Activated naive CD8-positive, alpha-beta T cell treated with anti-CD3 and anti-CD28 coated beads, Interleukin-2, amount 50 U/mL, for 24 hours (primary cell): ENCODE results near the gene LRRC75A.
A peak's percentile ranks its signal among the peaks of the same experiment; 100 is the strongest.
"Not testable (repeated sequence)": the region's sequence is repeated elsewhere in the genome, so short reads cannot be mapped to it uniquely, and the experiment has no call there.

Source experiments
- ATAC-seq: fragments of 150-1000 bp; cut with Tn5 transposase; one replicate; pipeline ENCODE4 v1.10.0; 2021
- DNase-seq: peaks from one replicate; pipeline ENCODE4 v3.0.0; 2021
- H3K27ac Mint-ChIP-seq: one replicate; pipeline ENCODE4 v1.8.0; 2021; ENCODE audit warnings: mild to moderate bottlenecking, mixed read lengths
- H3K27me3 Mint-ChIP-seq: one replicate; pipeline ENCODE4 v1.8.0; 2021; ENCODE audit warnings: mixed read lengths
- H3K36me3 Mint-ChIP-seq: one replicate; pipeline ENCODE4 v1.8.0; 2021; ENCODE audit warnings: low read depth, mixed read lengths
- H3K4me1 Mint-ChIP-seq: one replicate; pipeline ENCODE4 v1.8.0; 2021; ENCODE audit warnings: mixed read lengths
- H3K4me3 Mint-ChIP-seq: one replicate; pipeline ENCODE4 v1.8.0; 2021; ENCODE audit warnings: mild to moderate bottlenecking, moderate library complexity, mixed read lengths
- H3K9me3 Mint-ChIP-seq: one replicate; pipeline ENCODE4 v1.8.0; 2021; ENCODE audit warnings: mixed read lengths

The LRRC75A gene

DNA sequence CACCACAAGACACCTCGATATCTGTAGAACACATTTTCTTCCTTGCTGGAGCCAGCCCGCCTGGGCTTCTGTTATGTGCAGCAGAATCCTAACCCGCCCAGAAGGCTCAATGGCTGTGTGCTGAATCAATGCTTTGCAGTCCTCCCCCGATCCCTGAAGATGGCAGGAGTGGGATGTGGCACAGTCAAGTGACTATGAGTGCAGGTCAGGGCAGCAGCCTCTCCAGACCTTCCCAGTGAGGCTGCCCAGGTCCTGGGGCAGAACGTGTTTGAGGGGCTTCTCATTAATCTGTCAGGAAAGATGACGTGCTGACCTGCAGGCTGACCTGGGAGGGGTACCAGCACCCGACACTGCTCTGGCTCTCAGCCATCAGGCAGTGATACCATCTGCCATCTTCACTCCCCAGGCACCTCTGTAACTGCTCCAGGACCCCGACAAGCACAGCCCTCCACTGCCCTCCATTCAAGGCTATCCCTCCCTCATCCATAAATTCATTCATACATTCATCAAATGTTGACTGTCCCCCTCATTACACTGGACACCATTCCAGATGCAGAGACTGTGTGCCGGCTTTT, 35.2 kb downstream of the LRRC75A start:
- Mint-ChIP-seq H3K27ac (no peak overlapping the region), H3K4me1 (no peaks in the 10 kb centered on the region), H3K4me3 (no peak overlapping the region)

GRCh38 chr17:16455997-16456741, 35.8 kb downstream of the LRRC75A start:
- ATAC-seq (no peak), DNase-seq (no peak)
- Mint-ChIP-seq H3K4me1 (no peaks in the 10 kb centered on the region), H3K27me3 (no peaks in the 10 kb centered on the region), H3K27ac (no peak overlapping the region), H3K36me3 (peaks cover 1% of the 10 kb centered on the region), H3K4me3 (no peak overlapping the region), H3K9me3 (no peaks in the 10 kb centered on the region)

More for the DNA sequence above, 35.2 kb downstream of the LRRC75A start:
- DNase-seq (no peak), ATAC-seq (no peak)
- H3K27me3 Mint-ChIP-seq = no peaks in the 10 kb centered on the region
- H3K36me3 Mint-ChIP-seq = peaks cover 1% of the 10 kb centered on the region
- no peaks in the 10 kb centered on the region for H3K9me3 Mint-ChIP-seq

GRCh38 chr17:16453493-16453851, 38.5 kb downstream of the LRRC75A start:
- DNase-seq = no peak
- Mint-ChIP-seq H3K27me3 (no peaks in the 10 kb centered on the region), H3K27ac (peak overlapping the region; percentile 73), H3K4me1 (peaks cover 15% of the 10 kb centered on the region), H3K4me3 (no peak overlapping the region), H3K36me3 (peaks cover 20% of the 10 kb centered on the region), H3K9me3 (no peaks in the 10 kb centered on the region)
- no peak for ATAC-seq

DNA sequence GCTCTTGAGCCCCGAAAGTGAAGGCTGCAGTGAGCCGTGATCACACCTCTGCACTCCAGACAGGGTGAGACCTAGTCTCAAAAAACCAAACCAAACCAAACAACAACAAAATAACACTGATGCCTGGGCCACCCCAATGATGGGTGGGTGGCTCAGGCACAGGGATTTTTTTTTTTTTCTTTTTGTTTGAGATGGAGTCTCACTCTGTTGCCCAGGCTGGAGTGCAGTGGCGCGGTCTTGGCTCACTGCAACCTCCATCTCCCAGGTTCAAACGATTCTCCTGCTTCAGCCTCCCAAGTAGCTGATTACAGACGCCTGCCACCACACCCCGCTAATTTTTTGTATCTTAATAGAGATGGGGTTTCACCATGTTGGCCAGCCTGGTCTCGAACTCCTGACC, 39.7 kb downstream of the LRRC75A start:
- not testable (repeated sequence) for H3K4me3 Mint-ChIP-seq, H3K9me3 Mint-ChIP-seq, H3K27ac Mint-ChIP-seq, DNase-seq, ATAC-seq, H3K27me3 Mint-ChIP-seq
- Mint-ChIP-seq H3K36me3 (peaks cover 27% of the 10 kb centered on the region), H3K4me1 (peaks cover 25% of the 10 kb centered on the region)

- DNase-seq (no peak), ATAC-seq (no peak)
- H3K4me1 Mint-ChIP-seq = peaks cover 34% of the 10 kb centered on the region
- no peak overlapping the region for H3K4me3 Mint-ChIP-seq
- H3K9me3 Mint-ChIP-seq = no peaks in the 10 kb centered on the region
- H3K27me3 Mint-ChIP-seq = no peaks in the 10 kb centered on the region
- H3K27ac Mint-ChIP-seq = peak overlapping the region; percentile 35
- peaks cover 36% of the 10 kb centered on the region for H3K36me3 Mint-ChIP-seq
These were observed 42.0 kb downstream of the LRRC75A start for GRCh38 chr17:16450028-16450427.

DNA sequence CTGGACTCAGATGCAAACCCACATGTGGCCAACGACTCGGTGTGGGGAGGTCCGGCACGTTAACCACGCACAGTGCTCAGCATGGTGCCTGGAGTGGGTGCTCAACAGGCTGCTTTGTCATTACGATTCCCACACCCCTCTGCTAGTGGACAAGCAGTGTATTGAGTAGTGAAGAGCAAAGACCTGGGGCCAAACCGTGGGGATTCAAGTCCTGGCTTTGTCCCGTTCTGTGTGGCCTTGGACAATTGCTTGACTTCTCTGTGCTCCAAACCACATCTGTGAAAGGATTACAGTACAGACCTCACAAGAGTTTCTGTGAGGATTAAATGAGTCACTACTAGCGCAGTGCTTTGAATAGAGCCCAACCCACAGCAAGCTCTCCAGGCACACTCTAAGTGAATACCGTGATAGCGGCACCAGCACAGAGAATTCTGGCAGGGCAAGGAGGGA, 42.8 kb downstream of the LRRC75A start:
- ATAC-seq (peak; percentile 65), DNase-seq (no peak)
- H3K9me3 Mint-ChIP-seq = no peaks in the 10 kb centered on the region
- H3K27me3 Mint-ChIP-seq = no peaks in the 10 kb centered on the region
- peaks cover 37% of the 10 kb centered on the region for H3K4me1 Mint-ChIP-seq
- no peak overlapping the region for H3K4me3 Mint-ChIP-seq
- H3K36me3 Mint-ChIP-seq = peaks cover 39% of the 10 kb centered on the region
- H3K27ac Mint-ChIP-seq = peak overlapping the region; percentile 73

- peak overlapping the region; percentile 73 for H3K27ac Mint-ChIP-seq
- no peak for DNase-seq
- no peaks in the 10 kb centered on the region for H3K9me3 Mint-ChIP-seq
- no peaks in the 10 kb centered on the region for H3K27me3 Mint-ChIP-seq
- H3K4me1 Mint-ChIP-seq = peaks cover 40% of the 10 kb centered on the region
- H3K36me3 Mint-ChIP-seq = peaks cover 44% of the 10 kb centered on the region
- H3K4me3 Mint-ChIP-seq = no peak overlapping the region
- ATAC-seq = no peak
These were observed 43.5 kb downstream of the LRRC75A start for GRCh38 chr17:16448490-16448889.

DNA sequence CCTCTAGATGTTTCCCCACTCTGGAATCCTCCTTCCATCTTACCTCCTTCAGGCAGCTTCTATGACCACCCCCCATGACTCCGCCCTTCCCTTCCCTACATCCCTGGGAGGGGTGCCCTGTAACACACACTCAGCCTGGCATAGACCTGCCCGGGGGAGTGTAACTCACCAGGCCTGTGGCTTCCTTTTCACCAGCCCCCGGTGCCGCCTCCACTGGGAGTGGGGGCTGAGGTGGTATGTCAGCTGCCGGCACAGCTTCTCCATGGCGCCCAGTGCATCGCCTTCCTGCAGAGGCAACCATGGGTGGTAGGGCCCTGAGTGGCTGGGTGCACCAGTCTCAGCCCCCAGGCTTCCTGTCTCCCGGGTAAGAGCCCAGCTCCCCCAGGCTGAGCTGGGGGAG, 44.3 kb downstream of the LRRC75A start:
- Mint-ChIP-seq H3K27me3 (no peaks in the 10 kb centered on the region), H3K9me3 (no peaks in the 10 kb centered on the region), H3K27ac (peak overlapping the region; percentile 73), H3K4me1 (peaks cover 45% of the 10 kb centered on the region), H3K36me3 (peaks cover 50% of the 10 kb centered on the region), H3K4me3 (no peak overlapping the region)
- ATAC-seq (no peak), DNase-seq (no peak)

DNA sequence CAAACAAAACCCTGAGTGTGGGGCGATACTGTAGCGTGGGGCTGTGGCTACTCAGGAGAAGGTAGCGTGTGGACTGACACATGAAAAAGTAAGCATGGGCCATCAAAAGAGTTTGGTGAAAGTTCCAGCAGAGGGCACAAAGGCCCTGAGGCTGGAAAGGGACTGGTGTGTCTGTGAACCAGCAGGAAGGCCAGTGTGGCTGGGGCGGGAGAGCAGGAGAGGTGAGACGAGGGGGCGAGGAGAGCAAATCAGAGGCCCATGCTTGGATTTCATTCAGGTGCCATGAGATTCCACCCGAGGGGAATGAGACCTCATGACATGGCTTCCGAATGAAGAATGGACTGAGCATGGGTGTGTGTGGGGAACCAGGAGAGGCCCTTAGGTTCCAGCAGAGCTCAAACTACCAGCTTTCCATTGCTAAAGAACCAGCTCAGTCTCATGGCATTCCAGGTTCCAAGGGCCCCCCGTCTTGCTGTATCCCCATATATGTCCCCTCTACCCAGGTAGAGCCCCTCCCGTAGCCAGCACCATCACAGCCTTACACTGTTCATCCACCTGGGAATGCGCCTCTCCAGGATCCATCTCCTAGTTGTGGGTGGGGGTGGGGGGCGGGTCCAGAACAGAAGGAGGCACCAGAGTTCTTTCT, 45.5 kb downstream of the LRRC75A start:
- DNase-seq (no peak), ATAC-seq (no peak)
- Mint-ChIP-seq H3K27me3 (no peaks in the 10 kb centered on the region), H3K36me3 (peaks cover 62% of the 10 kb centered on the region), H3K4me3 (peak overlapping the region; percentile 4), H3K9me3 (no peaks in the 10 kb centered on the region), H3K4me1 (peaks cover 58% of the 10 kb centered on the region), H3K27ac (peak overlapping the region; percentile 63)

- DNase-seq (peak; percentile 46), ATAC-seq (peak; percentile 3)
- Mint-ChIP-seq H3K9me3 (no peaks in the 10 kb centered on the region), H3K4me3 (peak overlapping the region; percentile 95), H3K4me1 (peaks cover 66% of the 10 kb centered on the region), H3K36me3 (peaks cover 71% of the 10 kb centered on the region), H3K27ac (peak overlapping the region; percentile 82), H3K27me3 (no peaks in the 10 kb centered on the region)
These were observed 47.6 kb downstream of the LRRC75A start for GRCh38 chr17:16444258-16444886.

GRCh38 chr17:16443511-16444257, 48.3 kb downstream of the LRRC75A start:
- Mint-ChIP-seq H3K27ac (peak overlapping the region; percentile 82), H3K4me1 (peaks cover 62% of the 10 kb centered on the region), H3K36me3 (peaks cover 73% of the 10 kb centered on the region), H3K9me3 (no peaks in the 10 kb centered on the region), H3K4me3 (peak overlapping the region; percentile 95), H3K27me3 (no peaks in the 10 kb centered on the region)
- peak; percentile 44 for DNase-seq
- peak; percentile 17 for ATAC-seq

GRCh38 chr17:16442594-16443510, 49.1 kb downstream of the LRRC75A start:
- peaks cover 62% of the 10 kb centered on the region for H3K4me1 Mint-ChIP-seq
- no peaks in the 10 kb centered on the region for H3K27me3 Mint-ChIP-seq

GRCh38 chr17:16442141-16442540, 49.9 kb downstream of the LRRC75A start:
- H3K9me3 Mint-ChIP-seq = no peaks in the 10 kb centered on the region
- peak overlapping the region; percentile 99 for H3K27ac Mint-ChIP-seq
- peaks cover 66% of the 10 kb centered on the region for H3K36me3 Mint-ChIP-seq
- DNase-seq (no peak), ATAC-seq (no peak)
- H3K4me3 Mint-ChIP-seq = peak overlapping the region; percentile 95
- H3K4me1 Mint-ChIP-seq = peaks cover 61% of the 10 kb centered on the region
- no peaks in the 10 kb centered on the region for H3K27me3 Mint-ChIP-seq

More at GRCh38 chr17:16442594-16443510, 49.1 kb downstream of the LRRC75A start:
- Mint-ChIP-seq H3K36me3 (peaks cover 69% of the 10 kb centered on the region), H3K27ac (peak overlapping the region; percentile 99), H3K4me3 (peak overlapping the region; percentile 95), H3K9me3 (no peaks in the 10 kb centered on the region)
- ATAC-seq = no peak
- DNase-seq = no peak
